NCI-H1105 (cell line): ENCODE results near the gene USP20.

Experiments
- DNase-seq: peaks from one replicate; lab custom pipeline; 2025; lab: John Stamatoyannopoulos, UW

The USP20 gene

GRCh38 chr9:129919841-129920240, 84.6 kb downstream of the USP20 start:
- DNase-seq, result no peak

- no peak for DNase-seq
Measured at GRCh38 chr9:129921905-129922304, 86.6 kb downstream of the USP20 start.

- no peak for DNase-seq
Measured at GRCh38 chr9:129923589-129923988, 88.3 kb downstream of the USP20 start.

GRCh38 chr9:129929496-129930125, 94.4 kb downstream of the USP20 start:
- DNase-seq, result no peak

GRCh38 chr9:129930743-129931142, 95.5 kb downstream of the USP20 start:
- no peak for DNase-seq
